Measurements from ENCODE around the gene RIOX2.

RIOX2 gene

DNA sequence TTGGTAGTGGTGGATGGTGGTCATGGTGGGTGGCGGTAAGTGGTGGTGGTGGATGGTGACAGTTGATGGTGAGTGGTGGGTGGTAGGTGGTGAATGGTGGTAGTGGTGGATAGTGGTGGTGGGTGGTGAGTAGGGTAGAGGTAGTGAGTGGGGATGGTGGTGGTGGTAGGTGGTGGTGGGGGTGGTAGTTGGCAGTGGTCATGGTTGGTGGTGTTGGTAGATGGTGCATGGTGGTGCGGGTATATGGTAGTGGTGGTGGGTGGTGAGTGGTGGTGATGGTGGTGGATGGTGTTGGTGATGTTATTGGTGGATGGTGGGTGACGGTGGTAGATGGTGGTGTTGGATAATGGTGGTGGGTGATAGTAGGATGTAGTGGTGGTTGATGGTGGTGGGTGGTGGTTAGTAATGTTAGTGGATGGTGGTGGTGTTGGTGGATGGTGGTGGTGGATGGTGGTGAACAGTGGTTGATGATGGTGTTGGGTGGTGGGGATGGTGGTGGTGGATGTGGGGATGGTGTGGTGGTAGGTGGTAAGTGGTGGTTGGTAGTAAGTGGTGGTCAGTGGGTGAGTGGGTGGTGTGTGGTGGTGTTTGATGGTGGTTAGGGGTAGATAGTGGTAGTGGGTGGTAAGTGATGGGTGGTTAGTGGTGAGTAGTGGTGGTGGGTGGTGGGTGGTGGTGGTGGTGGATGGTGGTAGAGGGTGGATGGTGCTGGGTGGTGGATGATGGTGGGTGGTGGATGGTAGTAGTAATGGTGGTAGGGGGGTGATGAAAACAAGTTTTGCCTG lies 16.7 kb upstream of the RIOX2 start:
- DNase-seq: no peak

DNA sequence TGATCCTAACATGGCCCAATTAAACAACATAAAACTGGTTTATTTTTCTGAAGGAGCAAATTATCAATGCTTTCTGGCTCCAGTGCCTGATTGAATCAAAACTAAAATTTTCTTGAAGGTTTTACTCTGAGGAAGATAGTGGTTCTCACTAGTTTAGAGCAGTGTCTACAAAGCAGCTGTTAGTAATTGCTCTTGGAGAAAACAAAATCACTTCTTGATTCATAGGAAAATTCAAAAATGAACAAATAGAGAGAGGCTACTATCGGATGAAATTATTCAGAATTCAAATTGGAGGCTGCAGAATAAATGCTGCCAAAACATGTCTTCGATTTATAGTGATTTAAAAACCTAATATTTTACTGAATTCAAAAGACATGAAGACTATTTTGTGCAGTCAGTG lies 15.1 kb upstream of the RIOX2 start:
- DNase-seq: no peak

DNA sequence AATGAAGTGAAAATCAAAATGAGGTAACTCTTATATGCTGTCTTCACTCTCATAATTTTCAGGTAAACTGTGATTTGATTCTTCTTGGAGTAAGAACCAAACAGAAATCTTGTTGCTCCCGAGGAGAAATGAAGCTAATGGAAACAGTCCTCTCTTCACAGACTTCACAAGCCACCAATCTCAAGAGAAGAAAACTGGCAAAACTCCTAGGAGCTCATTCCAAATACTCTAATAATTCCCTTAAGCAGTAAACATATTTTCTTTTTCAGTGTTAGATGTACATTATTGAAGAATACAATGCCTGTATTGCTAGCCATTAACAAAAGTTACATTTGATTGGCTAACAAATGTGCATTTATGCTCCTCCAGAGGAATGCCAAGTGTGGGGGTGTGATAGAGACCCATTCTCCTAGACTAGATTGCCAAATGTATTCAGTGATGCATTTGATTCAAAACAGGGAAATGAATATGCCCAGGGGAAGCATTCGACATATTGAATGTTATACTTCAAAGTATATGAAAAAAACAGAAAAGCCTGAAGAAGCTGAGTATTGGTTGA lies 11.8 kb upstream of the RIOX2 start:
- DNase-seq: no peak

DNA sequence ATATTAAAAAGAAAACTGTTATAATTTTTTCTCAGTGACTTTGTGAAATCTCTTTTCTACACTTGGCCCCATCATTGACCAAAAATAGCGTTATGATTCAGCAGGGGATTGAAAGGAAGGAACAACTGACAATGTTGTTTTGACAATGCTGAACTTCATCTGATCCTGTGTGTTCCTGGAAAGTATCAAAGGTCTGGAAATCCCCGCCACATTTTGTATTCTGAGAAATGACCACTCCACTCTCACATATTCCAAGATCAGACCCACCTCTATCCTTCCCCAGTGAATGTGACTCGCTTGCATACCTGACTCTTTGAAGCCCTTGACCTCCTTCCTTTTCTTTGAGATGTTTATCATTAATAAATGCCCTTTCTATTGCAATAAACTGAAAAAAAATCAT lies 9.7 kb upstream of the RIOX2 start:
- DNase-seq: no peak

DNA sequence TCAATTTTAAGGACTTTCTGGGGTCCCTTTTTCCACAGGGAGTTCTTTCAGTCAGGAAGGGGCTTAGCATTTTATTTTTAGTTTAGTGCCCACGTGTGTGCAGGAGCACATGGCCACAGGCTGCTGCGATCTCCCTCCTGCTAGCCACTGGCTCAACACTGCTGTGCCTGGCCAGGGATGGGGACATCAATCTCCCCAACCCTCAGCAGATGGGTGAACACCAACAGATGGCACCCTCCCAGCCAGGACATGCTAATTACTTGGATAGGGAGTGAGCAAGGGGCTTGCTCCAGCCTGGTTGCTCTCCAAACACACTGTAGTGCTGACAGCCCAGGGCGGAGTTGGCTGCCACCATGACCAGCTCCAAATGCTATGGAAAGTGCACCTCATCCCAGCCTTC lies 7.4 kb upstream of the RIOX2 start:
- DNase-seq: no peak

DNA sequence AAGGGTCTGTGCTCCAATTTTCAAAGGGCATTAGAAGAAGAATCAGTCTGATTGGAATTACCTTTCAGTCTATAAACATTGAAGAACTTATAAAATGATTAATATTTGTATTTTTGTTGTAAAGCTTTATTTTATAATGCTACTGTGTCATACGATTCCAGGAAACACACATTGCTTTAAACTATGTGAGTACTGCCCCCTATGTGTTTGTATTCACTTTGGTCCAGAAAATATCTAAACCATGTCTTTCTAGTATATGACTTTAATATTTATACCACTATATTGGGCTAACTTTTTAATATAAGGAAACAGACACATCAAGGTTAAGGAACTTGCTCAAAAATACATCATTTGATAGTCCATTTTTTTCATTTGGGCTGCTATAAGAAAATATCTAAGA lies 3.2 kb upstream of the RIOX2 start:
- no peak for DNase-seq

DNA sequence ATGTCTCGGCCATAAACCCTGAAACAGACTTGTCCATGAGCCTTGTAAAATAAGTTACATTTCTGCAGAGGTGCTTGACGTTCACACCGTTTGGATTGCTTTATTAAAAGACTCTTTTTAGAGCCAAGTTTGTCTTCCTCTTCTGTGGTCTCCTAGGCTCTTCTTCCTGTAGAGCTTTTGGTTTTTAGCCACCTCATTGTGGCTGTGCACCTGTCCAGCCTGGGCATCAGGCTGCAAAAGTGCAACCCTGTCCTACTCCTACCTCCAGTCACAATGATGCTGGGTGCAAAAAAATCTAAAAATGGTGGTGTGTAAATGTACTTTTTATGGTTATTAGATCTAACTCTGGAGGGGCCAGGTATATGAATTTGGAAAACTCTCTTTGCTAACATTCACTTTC lies 2.8 kb upstream of the RIOX2 start:
- DNase-seq: no peak

DNA sequence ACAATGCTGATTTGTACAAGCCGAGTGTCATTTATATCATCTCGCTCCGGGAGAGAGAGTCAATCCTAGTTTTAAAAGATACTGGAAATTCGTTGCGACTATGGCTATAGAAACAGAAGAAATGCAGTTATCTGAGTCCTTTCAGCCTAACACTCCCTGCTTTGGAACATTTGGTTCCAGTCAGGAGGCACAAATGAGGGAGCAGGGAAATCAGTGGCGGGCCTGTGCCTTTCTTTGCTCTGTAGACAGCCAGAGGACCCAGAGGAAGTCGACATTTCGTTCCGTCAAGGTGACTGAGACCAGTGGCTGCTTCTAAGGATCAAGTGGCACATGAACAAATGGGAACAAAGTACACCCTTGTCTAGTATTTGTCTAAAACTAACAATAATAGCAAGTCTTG lies 745 bp upstream of the RIOX2 start:
- no peak for DNase-seq

DNA sequence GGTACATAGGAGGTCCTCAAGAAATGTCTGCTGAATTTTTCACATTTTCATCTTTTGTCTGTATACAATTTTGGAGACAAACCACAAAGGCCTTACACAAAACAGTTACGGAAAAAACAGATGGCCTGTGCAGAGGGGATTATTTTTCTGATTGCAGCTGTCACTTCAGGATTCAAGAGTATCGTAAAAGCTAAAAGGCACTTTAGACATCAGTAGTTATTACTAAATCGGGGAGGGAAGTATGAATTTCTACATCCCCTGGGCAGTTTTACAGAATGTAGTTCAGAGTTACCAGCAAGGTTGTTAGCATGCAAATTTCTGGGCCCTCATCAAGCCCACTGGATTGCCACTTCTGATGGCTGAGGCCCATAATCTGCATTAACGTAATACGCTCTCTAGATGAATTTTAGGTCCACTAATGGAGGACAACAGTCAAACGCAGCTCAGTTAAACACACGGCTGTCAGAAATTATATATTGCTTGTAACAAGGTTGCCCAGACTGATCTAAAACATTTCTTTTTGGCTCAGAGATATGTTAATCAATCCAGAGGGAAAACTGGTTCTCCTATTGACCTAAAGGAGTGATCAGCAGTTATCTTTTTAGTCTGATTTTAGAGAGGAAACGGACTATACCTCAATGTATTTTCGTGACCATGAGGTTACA lies 1.1 kb downstream of the RIOX2 start:
- no peak for DNase-seq

DNA sequence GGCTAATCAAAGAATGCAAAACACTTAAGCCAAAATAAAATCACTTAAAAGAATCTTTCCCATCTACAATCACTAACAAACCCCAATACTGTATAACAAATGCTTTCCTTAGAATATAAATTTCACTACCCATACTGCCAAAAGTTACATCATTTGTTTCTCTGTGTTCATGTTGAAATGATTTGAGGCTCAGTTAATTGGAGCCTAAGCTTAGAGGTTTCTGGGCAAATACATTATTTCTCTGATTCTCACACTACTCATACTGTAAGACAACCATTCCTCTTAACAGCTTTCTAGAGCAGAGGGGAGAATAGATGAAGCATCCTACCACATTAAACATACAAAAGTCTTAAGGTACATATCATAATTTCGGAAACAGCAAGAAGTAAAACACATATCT lies 2.1 kb downstream of the RIOX2 start:
- no peak for DNase-seq

DNA sequence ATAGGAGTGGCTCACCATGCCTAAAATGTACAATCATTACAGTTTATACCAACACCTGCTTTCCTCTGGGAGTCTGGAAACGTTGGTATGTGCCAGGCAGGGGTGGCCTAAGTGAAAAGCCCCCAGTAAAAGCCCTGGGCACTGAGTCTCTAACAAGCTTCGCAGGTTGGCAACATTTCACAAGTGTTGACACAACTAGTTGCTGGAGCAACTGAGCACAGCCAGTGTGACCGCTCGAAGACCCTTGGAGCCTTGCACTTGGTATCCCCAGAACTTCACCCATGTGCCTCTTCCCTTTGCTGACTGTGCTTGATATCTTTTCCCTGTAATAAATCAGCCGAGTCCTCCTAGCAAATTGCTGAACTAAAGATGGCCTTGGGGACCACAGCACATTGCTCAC lies 2.7 kb downstream of the RIOX2 start:
- DNase-seq: no peak

DNA sequence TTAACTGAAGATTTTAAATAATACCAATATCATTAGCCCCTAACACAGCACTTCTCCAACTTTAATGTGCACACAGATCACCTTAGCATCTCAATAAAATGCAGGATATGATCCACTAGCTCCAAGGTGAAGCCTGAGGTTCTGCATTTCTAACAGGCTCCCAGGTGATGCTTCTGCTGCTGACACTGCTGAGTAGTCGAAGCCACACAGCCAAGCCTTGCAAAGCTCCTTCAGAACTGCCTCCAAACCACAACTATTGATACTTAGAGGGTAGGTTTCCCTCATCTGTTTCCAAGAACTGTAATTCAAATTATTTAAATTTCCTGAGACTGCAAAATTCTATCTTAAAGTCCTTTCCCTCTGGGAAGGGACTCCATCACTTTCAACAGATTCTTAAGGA lies 3.9 kb downstream of the RIOX2 start:
- DNase-seq: no peak

DNA sequence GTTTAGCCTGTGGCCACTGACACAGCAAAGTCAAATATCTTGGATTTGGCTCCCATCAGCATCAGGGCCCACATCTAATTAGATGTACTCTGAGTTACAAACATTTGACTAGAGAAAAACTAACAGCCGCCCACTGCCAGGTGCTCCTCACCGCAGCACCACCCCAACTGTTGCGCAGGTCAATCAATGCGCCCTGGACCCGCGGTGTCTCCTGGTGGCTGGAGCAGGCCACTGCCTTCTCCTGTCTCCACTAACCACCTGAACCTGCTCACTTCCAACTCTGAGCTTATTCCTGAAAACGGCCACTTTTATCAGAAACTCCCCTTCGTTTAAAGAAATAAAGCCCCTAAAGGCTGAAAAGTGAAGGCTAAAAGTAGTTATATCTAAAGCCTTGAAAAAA lies 4.3 kb downstream of the RIOX2 start:
- DNase-seq: no peak

DNA sequence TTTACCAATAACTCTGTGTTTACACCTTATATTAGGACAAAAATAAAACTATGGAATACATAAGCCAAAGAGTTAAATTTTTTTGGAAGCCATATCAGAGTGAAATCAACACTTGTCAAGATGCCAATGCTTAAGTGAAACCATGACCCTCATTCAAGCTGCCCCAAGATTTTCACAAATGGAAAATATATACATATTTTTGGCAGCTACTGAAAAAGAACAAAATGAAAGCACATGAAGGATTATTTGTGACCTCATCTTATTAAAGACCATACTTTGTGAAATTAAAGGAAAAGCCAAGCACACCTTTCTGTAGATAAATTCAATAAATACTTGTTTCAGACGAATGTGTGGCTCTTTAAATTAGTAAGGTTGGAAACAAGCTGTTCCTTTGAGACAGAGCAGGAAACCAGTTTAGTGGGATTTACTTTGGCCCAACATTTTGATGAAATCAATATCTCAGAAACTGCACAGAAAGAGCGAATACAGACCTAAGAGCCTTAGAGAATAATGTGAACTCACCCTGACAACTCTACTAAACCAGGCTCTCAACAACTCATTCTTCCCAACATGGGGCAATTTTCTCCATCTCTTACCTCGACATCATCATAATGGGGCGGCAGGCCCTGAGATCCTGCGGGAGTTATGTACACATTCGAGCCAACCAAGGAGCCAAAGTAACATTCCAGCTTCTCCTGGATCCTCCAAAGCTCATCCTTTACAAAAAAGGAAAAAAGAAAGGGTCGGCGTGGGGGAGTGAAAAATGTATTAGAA lies 11.1 kb downstream of the RIOX2 start:
- DNase-seq: no peak

DNA sequence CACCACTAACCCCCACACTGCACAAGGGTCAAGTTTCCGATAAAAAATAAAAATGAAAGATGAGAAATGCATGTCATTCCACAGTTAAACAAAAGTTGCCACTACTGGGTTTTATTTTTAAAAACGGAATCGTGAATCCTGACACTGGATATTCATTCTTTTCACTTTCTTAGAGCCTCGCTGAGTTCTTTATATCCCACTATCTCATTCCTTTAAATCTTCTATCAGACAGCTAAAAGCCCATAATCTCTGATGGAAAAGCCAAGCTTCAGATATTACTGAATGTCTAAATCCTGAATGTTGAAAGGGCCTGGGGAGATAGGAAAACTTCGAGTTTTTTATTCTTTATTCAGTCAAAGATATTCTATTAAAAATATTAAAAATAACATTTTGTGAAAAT lies 11.7 kb downstream of the RIOX2 start:
- DNase-seq: no peak

DNA sequence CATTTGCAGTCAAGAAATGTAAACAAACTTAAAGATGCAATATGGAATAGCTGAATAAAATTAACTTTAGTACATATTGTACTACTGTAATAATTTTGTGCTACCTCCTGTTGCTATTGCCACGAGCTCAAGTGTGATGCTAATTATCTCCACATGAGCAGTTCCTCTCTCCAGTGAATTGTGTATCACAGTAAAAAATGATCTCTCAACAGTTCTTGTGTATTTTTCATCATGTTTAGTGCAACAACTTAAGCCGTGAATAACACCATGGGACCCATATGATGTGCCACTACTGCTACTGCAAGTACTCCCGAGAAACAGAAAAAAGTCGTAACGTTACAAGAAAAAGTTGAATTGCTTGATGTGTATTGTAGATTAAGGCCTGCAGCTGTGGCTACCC lies 12.4 kb downstream of the RIOX2 start:
- no peak for DNase-seq

DNA sequence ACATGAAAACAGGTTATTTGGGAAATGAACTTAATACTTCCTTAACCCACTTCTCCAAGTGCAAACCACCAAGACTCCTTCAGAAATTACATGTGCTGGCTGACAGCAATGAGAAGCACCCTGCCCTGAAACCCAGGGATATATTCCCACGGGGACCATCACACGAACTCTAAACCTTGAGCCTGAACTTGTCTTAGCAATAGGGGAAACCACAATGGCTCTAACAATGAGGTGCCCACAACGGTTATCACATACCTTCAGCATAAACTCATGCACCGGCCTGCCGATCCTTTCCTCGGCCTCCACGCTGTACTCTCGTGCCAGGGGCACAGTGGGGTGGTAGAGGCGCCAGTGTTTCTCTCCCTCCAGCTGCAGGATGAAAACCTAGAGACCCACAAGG lies 13.4 kb downstream of the RIOX2 start:
- no peak for DNase-seq

DNA sequence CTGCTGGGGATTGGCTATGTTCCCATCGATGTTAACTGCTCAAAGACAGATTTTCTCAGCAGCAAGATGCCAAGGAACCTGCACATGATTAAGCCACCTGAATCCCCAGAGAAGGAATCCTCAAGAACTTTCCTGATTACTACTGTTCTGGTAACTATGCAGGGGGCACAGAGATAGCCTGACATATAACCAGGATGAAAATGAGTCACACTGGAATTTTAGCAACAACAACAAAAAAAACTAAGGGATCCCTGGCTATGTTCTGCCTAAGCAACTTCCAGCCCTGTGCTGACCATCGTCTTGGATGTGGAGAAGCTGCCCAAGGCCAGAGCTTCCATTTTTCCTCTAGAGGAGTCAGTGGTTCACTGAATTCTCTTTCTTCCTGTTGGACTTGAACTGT lies 13.8 kb downstream of the RIOX2 start:
- DNase-seq: no peak

DNA sequence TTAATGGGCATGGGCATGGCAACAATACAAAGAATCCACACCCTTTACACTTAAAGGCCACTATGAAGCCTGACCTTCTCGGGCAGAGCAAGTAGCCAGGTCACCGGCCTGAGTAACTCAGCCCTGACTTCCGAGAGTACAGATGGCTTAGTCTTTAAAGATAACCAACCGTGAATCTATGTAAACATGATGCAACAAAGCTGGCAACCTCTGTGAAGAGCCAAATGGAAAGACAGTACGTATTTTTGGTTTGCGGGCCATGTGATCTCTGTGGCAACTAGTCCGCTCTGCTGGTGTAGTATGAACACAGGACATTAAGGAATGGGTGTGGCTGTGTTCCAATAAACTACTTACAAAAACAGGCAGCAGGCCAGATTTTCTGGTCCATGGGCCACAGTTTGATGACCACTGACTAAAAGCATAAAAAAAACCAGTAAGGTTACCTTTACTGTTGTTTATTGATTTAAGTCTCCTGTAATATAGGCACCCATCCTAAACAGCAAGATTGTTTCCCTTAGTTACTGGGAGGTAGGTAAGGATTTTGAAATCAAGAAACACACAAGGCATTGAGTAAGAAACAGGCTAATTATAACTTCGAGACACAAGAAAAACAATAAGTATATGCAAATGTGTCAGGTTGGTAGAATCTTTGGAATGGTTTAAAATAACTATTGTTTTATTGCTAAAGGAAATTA lies 14.5 kb downstream of the RIOX2 start:
- no peak for DNase-seq

DNA sequence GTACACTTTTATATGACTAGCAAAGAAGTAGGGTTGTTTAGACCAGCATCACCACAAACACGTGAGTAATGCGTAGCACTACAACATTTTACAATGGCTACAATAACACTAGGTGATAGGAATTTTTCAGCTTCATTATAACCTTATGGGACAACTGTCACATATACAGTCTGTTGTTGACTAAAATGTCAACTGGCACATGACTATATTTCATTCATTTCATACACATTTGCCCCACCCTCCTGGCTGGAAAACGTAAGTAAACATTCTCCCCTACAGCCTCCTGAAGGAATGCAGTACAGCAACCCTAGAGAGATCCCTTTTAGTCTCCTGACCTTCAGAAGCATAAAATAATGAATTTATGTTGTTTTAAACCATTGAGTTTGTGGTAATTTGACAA lies 16.2 kb downstream of the RIOX2 start:
- no peak for DNase-seq

DNA sequence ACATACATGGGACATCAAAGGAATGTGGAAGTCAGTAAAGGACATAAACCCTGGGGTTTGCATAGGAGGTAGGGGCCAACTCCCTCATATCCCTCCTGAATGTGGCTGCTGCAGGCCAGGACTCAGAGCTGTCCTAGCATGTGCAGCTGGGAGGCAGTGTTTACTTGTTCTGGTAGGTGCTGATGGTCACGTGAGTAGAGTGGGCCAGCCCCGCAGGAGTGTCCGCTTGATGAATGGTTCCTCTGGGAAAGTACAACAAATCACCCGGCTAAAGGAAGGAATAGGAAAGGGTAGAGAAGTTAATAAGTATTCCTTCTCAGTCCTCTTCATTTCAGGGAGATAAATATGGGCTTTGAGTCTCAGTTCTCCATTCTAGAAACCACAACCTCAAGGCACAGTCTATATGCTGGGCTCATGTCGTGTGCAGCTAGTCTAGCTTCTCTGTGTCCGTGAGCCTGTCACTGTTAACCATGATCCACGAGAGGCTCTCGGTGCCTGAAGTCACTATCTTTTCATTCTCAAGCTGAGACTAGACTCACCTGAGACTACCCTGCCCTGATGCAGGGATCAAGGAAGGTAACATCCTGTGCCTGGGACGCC lies 17.9 kb downstream of the RIOX2 start:
- DNase-seq: no peak

DNA sequence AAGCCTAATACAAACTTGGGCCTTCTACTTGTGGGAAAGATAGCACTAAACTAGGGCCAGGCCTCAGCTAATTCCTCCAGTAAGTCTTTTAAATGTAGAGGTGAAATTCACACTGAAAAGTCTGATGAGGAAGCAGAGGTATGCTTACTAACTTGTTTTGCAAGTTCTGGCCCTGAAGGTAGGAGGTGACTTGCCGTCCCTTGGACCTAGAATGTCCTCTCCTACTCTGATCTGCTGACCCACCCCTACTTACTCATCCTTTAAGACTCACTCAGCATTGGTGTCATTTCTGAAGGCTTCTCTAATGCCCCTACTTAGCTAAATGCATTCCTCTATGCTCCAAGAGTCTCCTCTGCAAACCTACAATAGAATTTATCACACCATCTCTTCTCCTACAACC lies 19.4 kb downstream of the RIOX2 start:
- no peak for DNase-seq

DNA sequence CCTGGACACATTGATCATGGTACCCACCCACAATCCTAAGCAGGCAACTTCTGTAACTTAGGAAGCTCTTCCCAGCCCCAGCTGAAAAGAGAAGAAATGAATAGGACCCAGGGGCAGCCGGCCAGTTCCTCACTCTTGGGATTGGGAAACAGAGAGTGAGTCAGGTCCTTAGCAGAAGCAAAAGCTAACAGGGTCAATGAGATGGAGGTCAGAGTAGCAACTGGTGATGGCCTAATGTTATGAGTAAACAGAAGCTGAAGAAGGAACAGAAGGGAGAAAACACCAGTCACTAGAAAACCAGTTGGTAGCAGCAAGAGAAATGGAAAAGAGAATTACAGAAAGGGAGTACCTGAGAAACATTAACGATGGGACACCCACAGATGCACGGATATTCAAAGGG lies 20.0 kb downstream of the RIOX2 start:
- DNase-seq: no peak

All from NCI-H2227 treated with DMSO at 0.1 percent for 48 hours (cell line).